GM20000 (cell line): ENCODE data around the gene FCHSD1.

Experiments used
- DNase-seq: peaks from one replicate; pipeline ENCODE4 v3.0.0; 2012; ENCODE audit warnings: low spot score
- CTCF ChIP-seq: IDR thresholded peaks from 2 replicates; pipeline ENCODE4 v1.5.1; 2012; ENCODE audit warnings: mild to moderate bottlenecking, control low read depth; ENCODE audit errors: extremely low read depth, missing control alignments

FCHSD1 gene

GRCh38 chr5:141636413-141637122 is 14.7 kb downstream of the FCHSD1 start, which contains the start of the genes HDAC3 and RELL2:
Gene HDAC3, minus strand, starts transcription at chr5:141636849. Its CDS starts 59 bp downstream, at chr5:141636790.
Gene RELL2, plus strand, starts transcription at chr5:141636997. Its CDS starts 1,229 bp downstream, at chr5:141638226.
- no peak for TF ChIP-seq CTCF
- peak; percentile 98 for DNase-seq

DNA sequence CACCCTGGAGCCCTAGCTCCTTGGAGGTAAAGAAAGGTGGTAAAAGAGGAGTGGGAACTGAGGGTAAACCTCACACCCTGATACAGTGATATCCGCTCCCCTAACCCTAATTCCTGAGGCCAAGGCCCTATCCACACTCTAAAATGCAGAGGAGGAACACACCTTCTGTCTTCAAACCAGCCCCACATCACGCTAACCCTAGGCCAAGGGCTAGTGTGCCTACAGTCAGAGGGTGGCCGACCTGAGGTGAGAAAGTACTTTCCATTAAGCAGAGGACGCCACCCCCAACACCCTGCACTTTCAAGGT is 15.2 kb downstream of the FCHSD1 start:
- no peak for DNase-seq
- no peak for TF ChIP-seq CTCF

- no peak for TF ChIP-seq CTCF
Observed at GRCh38 chr5:141635646-141636045, 15.6 kb downstream of the FCHSD1 start.

DNA sequence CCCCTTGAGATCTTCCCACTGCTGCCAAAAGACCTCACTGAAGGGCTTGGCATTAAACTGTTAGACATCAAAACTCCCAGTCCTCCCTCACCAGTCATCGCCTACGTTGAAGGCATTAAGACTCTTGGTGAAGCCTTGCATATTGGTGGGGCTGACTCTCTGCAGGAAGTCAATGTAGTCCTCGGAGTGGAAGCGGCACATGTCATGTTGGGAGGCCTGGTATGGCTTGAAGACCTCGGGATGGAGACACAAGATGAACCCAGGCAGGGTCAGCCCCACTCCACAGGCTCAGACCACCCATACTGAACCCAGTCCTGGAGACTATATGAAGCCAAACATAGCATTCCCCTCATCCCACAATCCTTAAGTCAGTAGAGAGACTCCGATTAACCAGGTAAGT is 16.5 kb downstream of the FCHSD1 start:
- TF ChIP-seq CTCF: no peak
- DNase-seq: no peak

More at GRCh38 chr5:141635646-141636045, 15.6 kb downstream of the FCHSD1 start:
- no peak for DNase-seq

- DNase-seq: peak; percentile 78
Observed at GRCh38 chr5:141633871-141634561, 17.2 kb downstream of the FCHSD1 start.

GRCh38 chr5:141632650-141633049 is 18.6 kb downstream of the FCHSD1 start:
- no peak for TF ChIP-seq CTCF
- DNase-seq: no peak

More at GRCh38 chr5:141633871-141634561, 17.2 kb downstream of the FCHSD1 start:
- no peak for TF ChIP-seq CTCF

DNA sequence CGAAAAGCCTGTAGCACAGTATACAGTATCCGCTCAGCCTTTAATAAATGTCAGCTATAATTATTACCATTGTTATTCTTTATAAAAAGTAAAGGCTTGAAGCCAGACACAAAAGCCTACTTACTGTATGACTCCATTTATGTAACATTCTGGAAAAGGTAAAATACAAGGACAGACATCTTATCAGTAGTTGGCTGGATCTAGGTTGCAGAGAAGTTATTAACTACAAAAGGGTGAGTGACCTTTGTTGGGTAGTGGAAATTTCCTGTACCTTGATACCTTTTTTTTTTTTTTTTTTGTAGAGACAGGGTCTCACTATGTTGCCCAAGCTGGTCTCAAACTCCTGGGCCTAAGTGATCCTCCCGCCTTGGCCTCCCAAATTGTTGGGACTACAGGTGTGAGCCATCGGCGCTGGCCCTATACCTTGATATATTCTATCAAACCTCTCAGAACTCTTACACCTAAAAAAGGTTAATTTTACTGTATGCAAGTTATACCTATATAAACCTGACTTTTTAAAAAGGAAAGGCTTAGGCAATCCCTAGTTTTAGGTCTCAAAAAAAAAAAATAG is 20.6 kb downstream of the FCHSD1 start:
- no peak for DNase-seq
- no peak for TF ChIP-seq CTCF
